ENCODE results near the gene MARVELD1. TPM values are rescaled to one million over a fixed set of nuclear protein-coding genes. Genes with fewer than 3 reads are reported as not detected.
A peak's percentile ranks its signal among the peaks of the same experiment; 100 is the strongest.

MARVELD1 gene
- total RNA-seq, 2 donors from 2014 or later = 8.5 to 26.5 TPM

DNA sequence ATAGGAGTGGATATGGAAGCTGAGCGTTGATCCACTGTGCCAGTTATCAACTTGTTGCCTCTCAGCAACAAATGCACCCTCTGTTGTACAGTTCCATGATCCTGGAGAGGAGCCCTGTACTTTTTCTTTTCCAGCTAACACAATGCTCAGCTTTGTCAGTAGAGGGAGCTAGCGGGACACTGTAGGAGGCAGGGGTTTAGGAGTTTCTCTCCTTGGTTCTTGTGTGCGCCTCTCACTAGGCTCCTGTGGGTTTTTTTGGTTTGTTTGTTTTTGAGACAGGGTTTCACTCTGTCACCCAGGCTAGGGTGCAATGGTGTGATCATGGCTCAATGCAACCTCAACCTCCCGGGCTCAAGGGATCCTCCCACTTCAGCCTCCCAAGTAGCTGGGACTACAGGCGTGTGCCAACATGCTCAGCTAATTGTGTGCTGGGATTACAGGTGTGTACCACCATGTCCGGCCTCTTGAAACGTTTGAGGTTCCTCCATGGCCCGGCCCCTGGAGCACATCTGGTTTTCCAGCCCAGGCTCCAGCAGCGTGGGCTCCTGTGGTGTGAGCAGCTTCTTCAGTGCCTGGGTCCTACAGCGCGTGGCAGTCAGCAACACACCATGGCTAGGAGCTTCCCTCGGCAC lies 12.0 kb upstream of the MARVELD1 start:
- H3K27me3 ChIP-seq = no peaks in the 10 kb centered on the region
- no peak for DNase-seq (ENCODE audit: low spot score)
- TF ChIP-seq, protein P1, sequence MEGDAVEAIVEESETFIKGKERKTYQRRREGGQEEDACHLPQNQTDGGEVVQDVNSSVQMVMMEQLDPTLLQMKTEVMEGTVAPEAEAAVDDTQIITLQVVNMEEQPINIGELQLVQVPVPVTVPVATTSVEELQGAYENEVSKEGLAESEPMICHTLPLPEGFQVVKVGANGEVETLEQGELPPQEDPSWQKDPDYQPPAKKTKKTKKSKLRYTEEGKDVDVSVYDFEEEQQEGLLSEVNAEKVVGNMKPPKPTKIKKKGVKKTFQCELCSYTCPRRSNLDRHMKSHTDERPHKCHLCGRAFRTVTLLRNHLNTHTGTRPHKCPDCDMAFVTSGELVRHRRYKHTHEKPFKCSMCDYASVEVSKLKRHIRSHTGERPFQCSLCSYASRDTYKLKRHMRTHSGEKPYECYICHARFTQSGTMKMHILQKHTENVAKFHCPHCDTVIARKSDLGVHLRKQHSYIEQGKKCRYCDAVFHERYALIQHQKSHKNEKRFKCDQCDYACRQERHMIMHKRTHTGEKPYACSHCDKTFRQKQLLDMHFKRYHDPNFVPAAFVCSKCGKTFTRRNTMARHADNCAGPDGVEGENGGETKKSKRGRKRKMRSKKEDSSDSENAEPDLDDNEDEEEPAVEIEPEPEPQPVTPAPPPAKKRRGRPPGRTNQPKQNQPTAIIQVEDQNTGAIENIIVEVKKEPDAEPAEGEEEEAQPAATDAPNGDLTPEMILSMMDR (IDR thresholded peaks at IDR 0.05) = peak; percentile 72 to 89
- no peak overlapping the region for H3K4me3 ChIP-seq
- H3K4me1 ChIP-seq = peaks cover 0 to 6% of the 10 kb centered on the region in 2 donors
- H3K9me3 ChIP-seq = no peaks in the 10 kb centered on the region
- no peak overlapping the region for H3K27ac ChIP-seq
- H3K36me3 ChIP-seq = no peaks in the 10 kb centered on the region

DNA sequence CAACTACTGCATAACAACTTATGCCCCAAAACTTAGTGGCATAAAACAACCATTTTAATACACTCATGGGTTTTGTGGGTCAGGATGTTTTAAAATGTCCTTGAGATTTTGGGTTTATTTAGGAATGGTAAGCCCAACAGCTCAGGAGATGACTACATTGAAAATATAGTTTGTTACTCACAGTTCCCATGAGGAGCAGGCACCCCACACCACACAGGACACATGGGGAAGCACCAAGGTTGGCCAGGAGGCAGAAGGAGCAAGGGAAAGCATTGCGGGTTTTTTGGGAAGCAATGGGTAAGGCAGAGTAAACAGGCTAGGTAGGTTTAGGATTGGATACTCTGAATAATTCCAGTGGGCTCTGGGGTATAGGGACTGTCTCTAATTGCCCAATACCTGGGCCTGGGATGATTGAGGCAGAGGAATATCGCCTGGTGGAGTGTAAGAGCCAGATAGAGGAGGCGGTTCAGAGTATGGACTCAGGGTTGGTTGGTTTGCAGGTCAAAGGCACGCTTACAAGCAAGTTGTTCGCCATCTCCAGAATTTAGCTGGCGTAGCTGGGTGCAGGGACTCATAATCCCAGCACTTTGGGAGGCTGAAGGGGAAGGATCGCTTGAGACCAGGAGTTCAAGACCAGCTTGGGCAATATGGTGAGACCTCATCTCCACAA lies 10.0 kb upstream of the MARVELD1 start:
- Histone ChIP-seq H3K4me1 (peaks cover 0 to 6% of the 10 kb centered on the region in 2 donors), H3K27me3 (no peaks in the 10 kb centered on the region), H3K4me3 (no peak overlapping the region), H3K36me3 (no peaks in the 10 kb centered on the region), H3K27ac (no peak overlapping the region), H3K9me3 (no peaks in the 10 kb centered on the region)
- DNase-seq (ENCODE audit: low spot score) = no peak
- TF ChIP-seq, protein P1 (IDR thresholded peaks at IDR 0.05) = no peak

DNA sequence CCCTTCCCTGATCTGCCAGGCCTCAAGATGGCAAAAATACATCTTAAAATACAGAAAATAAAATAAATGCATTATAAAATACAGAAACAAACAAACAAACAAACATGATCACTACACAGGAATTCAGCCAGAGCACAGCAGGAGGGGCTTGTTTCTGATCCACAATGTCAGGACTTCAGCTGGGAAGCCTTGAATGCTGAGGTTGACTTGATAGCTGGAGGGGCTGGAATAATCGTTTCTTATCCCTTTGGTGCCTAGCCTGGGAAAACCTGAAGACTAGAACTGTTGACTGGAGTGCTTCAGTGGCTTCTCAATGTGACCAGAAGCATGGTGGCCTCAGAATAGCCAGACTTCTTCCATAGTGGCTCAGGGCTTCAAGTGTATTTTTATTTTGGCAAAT lies 9.2 kb upstream of the MARVELD1 start:
- no peak for DNase-seq (ENCODE audit: low spot score)
- H3K36me3 ChIP-seq = no peaks in the 10 kb centered on the region
- H3K27me3 ChIP-seq = no peaks in the 10 kb centered on the region

DNA sequence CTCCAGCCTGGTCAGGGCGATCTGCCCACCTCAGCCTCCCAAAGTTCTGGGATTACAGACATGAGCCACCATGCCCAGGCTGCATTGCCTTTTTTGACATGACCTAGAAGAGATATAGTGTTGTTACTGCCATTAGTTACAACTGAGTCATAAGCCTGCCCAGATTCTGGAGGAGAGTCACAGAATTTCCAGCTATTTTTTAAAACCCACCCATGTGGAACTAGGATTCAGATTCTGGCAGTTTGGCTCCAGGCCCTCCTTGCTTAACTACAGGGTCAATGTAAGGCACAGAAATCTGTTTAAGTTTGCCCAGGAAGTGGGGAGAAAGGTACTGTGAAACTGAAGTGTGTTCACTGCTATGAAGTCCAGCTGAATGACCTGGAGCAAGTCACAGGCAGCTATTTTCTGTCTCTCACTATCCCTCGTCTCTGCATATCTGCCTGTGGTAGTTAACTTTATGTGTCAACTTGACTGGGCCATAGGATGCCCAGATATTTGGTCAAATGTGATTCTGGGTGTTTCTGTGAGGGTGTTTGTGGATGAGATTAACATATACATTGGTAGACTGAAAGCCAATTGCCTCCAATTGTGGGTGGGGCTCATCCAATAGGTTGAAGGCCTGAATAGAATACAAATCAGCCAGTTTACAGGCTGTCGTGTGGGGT lies 8.4 kb upstream of the MARVELD1 start:
- Histone ChIP-seq H3K36me3 (no peaks in the 10 kb centered on the region), H3K4me3 (no peak overlapping the region), H3K9me3 (no peaks in the 10 kb centered on the region), H3K4me1 (peaks cover 0 to 18% of the 10 kb centered on the region in 2 donors), H3K27me3 (no peaks in the 10 kb centered on the region), H3K27ac (no peak overlapping the region)
- TF ChIP-seq, protein P1 (IDR thresholded peaks at IDR 0.05) = no peak
- no peak for DNase-seq (ENCODE audit: low spot score)

More for the DNA sequence above, 9.2 kb upstream of the MARVELD1 start:
- Histone ChIP-seq H3K9me3 (no peaks in the 10 kb centered on the region), H3K27ac (no peak overlapping the region), H3K4me1 (peaks cover 0 to 12% of the 10 kb centered on the region in 2 donors), H3K4me3 (no peak overlapping the region)
- TF ChIP-seq, protein P1 (IDR thresholded peaks at IDR 0.05) = no peak

DNA sequence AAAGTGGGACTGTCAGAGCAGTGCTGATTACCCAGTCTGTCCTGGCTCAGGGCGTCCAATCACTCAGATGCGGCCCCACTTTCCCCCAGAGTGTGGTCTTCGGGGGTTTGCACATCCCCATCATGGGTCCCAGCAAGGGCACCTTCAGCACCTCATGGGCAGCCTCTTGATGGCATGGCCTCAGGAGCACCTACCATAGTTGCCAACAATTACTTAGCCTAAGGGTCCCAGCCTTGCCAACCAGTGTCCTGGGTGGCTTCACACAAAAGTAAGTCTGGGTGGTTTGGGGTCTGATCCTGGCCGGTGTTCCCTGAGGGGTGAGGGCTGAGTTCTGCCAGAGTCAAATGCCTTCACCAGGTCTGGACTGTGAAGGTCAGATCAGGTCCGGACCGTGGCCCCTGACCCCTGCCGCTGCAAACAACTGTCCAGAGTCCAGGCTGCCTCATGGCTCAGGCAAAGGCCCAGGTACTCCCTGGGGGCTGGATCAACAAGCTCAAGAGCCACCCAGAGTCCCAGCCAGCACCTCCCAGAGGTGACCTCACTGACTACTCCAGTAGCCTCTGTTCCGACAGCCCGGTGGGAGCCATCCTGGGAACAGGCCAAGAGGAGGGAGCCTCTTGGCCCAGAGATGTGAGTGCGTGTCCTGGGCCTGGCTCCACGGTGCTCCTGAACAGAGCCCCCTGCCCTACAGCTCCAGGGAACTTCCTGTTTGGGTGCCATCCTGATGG lies 6.2 kb upstream of the MARVELD1 start:
- H3K9me3 ChIP-seq = no peaks in the 10 kb centered on the region

More for the DNA sequence above, 6.2 kb upstream of the MARVELD1 start:
- Histone ChIP-seq H3K4me1 (peaks cover 0 to 12% of the 10 kb centered on the region in 2 donors), H3K27me3 (no peaks in the 10 kb centered on the region), H3K36me3 (no peaks in the 10 kb centered on the region), H3K4me3 (no peak overlapping the region), H3K27ac (peak overlapping the region in 1 of 2 donors; percentile 29)
- TF ChIP-seq, protein P1 (IDR thresholded peaks at IDR 0.05) = no peak
- no peak for DNase-seq (ENCODE audit: low spot score)
